Activated CD8-positive, alpha-beta T cell treated with anti-CD3 and anti-CD28 coated beads for 36 hours (primary cell): ENCODE results near the gene PARK7. TPM values are rescaled to one million over a fixed set of nuclear protein-coding genes. Genes with fewer than 3 reads are reported as not detected.

Experiments
- ATAC-seq: fragments of 200-7000 bp; cut with Tn5 transposase; one replicate; pipeline ENCODE4 v1.10.0; 2021; ENCODE audit warnings: mild to moderate bottlenecking, moderate library complexity
- CTCF ChIA-PET: fragments of 350-600 bp; sonication (Branson Sonifier 250); formaldehyde crosslinking; loops from one replicate; lab custom pipeline; 2021; ENCODE audit warnings: antibody characterized with exemption; lab: Charles Lee
- POLR2A ChIA-PET: fragments of 350-600 bp; sonication (Branson Sonifier 250); formaldehyde crosslinking; loops from one replicate; lab custom pipeline; 2021; ENCODE audit warnings: antibody characterized with exemption; lab: Charles Lee
- DNase-seq: peaks from one replicate; pipeline ENCODE4 v3.0.0-alpha.2; 2020
- H3K27ac Mint-ChIP-seq: one replicate; pipeline ENCODE4 v1.8.0; 2021; ENCODE audit warnings: mild to moderate bottlenecking, mixed read lengths
- H3K27me3 Mint-ChIP-seq: one replicate; pipeline ENCODE4 v1.8.0; 2021; ENCODE audit warnings: mixed read lengths
- H3K36me3 Mint-ChIP-seq: one replicate; pipeline ENCODE4 v1.8.0; 2021; ENCODE audit warnings: low read depth, mixed read lengths
- H3K4me1 Mint-ChIP-seq: one replicate; pipeline ENCODE4 v1.8.0; 2021; ENCODE audit warnings: low read depth, mixed read lengths
- H3K4me3 Mint-ChIP-seq: one replicate; pipeline ENCODE4 v1.8.0; 2021; ENCODE audit warnings: mild to moderate bottlenecking, moderate library complexity, mixed read lengths
- H3K9me3 Mint-ChIP-seq: one replicate; pipeline ENCODE4 v1.8.0; 2021; ENCODE audit warnings: mixed read lengths
- intact Hi-C: fragments of 100-400 bp; cut with micrococcal nuclease; formaldehyde crosslinking; loops from one replicate; pipeline ENCODE4 v1.10.0; 2022
- total RNA-seq, 2 experiments: library from RNA; stranded (reverse); gene quantifications; one replicate each; pipeline ENCODE4 v1.2.3, GENCODE V29; 2021
- TF ChIP-seq, protein P1 (sequence below): fragments of 200-600 bp; IDR thresholded peaks from one replicate; pipeline ENCODE4 v1.8.0; 2022; ENCODE audit warnings: antibody characterized with exemption, mild to moderate bottlenecking

PARK7 gene
- total RNA-seq, 2 experiments from 2014 or later: 539 to 552 TPM

DNA sequence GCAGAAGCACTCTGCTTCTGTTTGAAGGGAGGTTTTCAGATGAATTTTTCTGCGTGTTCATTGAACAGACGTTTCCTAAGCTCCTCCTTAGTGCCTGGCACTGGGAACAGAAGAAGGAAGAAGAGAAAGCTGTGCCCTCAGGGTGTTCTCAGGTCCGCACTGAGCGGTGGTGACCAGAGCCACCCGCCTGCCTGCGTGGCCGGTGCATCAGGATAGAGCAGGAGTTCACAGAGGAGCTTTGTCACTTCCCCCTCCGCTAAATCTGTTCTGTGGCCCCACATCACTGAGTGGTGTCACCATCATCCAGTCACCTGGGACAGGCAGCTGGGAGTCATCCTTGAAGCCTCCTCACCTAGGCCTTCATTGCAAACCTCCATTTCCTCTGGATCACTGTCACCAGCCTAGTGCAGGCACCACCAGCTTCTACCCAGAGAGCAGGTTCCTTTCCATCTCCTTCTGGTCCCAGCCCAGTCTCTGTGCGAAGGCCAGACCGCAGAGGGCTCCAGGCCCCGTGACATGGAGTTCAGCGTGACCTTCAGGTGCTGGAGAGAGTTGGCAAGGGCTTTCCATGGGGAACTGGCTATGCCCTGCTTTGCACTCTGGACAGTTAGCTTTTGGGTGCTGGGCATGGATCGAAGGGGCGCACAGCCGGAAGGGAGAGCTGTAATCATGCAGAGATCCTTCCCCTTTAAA is 21.7 kb downstream of the PARK7 start:
- intact Hi-C loops: no loop called here
- no peak overlapping the region for H3K27ac Mint-ChIP-seq
- H3K4me1 Mint-ChIP-seq: peaks cover 13% of the 10 kb centered on the region
- ChIA-PET POLR2A (interaction anchor here (1.1 kb wide), 1 partner anchor 13 kb away, joined by 3 read pairs; no protein-coding TSS in a partner anchor), CTCF (interaction anchor here (0.6 to 5.1 kb wide), 8 partner anchors 8 to 335 kb away, joined by 3 to 34 read pairs (median 4); no protein-coding TSS in a partner anchor)
- H3K27me3 Mint-ChIP-seq: no peaks in the 10 kb centered on the region
- TF ChIP-seq, protein P1, sequence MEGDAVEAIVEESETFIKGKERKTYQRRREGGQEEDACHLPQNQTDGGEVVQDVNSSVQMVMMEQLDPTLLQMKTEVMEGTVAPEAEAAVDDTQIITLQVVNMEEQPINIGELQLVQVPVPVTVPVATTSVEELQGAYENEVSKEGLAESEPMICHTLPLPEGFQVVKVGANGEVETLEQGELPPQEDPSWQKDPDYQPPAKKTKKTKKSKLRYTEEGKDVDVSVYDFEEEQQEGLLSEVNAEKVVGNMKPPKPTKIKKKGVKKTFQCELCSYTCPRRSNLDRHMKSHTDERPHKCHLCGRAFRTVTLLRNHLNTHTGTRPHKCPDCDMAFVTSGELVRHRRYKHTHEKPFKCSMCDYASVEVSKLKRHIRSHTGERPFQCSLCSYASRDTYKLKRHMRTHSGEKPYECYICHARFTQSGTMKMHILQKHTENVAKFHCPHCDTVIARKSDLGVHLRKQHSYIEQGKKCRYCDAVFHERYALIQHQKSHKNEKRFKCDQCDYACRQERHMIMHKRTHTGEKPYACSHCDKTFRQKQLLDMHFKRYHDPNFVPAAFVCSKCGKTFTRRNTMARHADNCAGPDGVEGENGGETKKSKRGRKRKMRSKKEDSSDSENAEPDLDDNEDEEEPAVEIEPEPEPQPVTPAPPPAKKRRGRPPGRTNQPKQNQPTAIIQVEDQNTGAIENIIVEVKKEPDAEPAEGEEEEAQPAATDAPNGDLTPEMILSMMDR: no peak
- H3K36me3 Mint-ChIP-seq: peaks cover 65% of the 10 kb centered on the region
- no peak overlapping the region for H3K4me3 Mint-ChIP-seq
- DNase-seq (no peak), ATAC-seq (no peak)
- H3K9me3 Mint-ChIP-seq: no peaks in the 10 kb centered on the region

DNA sequence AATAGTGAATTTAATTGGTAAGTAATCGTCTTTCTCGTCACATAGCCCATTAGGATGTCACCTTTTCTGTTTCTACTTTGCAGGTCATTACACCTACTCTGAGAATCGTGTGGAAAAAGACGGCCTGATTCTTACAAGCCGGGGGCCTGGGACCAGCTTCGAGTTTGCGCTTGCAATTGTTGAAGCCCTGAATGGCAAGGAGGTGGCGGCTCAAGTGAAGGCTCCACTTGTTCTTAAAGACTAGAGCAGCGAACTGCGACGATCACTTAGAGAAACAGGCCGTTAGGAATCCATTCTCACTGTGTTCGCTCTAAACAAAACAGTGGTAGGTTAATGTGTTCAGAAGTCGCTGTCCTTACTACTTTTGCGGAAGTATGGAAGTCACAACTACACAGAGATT is 23.3 kb downstream of the PARK7 start:
- ATAC-seq: no peak
- Mint-ChIP-seq H3K27ac (no peak overlapping the region), H3K4me3 (no peak overlapping the region), H3K9me3 (no peaks in the 10 kb centered on the region), H3K4me1 (peaks cover 11% of the 10 kb centered on the region), H3K36me3 (peaks cover 68% of the 10 kb centered on the region), H3K27me3 (no peaks in the 10 kb centered on the region)
- intact Hi-C loops: no loop called here
- ChIA-PET CTCF (interaction anchor here (1.6 to 4.3 kb wide), 2 partner anchors 9 to 30 kb away, joined by 4 to 26 read pairs; no protein-coding TSS in a partner anchor), POLR2A (interaction anchor here (0.7 kb wide), 1 partner anchor 18 kb away, joined by 4 read pairs; no protein-coding TSS in a partner anchor)
- TF ChIP-seq, protein P1: no peak
- DNase-seq: no peak

DNA sequence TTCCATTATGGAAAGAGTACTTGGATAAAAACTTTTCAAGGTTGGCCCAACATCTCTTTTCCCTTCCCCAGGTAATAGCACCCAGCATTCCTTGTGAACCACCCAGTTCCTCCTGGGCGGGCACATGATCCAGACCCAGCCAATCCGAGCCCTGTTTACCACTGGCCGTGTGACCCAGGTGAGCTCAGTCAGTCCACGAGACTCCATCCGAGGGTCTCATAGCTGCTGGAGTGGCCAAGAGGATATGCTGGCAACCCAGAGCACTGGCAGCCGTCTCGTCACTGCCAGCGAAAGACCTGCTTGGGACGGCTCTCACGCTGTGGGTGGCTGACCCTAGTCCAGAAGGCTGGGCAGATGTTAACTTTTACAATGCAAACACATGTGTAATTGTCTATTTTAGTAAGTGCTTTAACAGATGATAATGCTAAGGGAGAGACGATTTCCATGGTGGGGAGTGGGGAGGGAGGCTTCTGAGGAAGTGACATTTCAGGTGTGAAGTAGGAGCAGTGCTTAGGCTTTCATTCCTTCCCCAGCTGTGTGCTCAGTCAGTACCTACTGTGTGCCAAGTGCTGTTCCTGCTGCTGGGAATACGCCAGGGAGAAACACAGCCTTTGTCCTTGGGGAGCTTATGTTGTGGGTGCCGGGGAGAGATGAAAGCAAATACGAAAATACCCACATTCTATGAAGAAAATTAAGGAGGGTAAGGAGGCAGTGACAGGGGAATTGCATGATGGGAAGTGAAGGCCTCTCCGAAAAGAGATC is 24.5 kb downstream of the PARK7 start:
- H3K4me1 Mint-ChIP-seq: peaks cover 9% of the 10 kb centered on the region
- TF ChIP-seq, protein P1: no peak
- H3K4me3 Mint-ChIP-seq: no peak overlapping the region
- ATAC-seq (no peak), DNase-seq (no peak)
- H3K27me3 Mint-ChIP-seq: no peaks in the 10 kb centered on the region
- H3K9me3 Mint-ChIP-seq: no peaks in the 10 kb centered on the region
- peaks cover 67% of the 10 kb centered on the region for H3K36me3 Mint-ChIP-seq
- ChIA-PET POLR2A (no interaction called here), CTCF (interaction anchor here (1.6 to 4.3 kb wide), 2 partner anchors 11 to 29 kb away, joined by 4 to 26 read pairs; no protein-coding TSS in a partner anchor)
- no peak overlapping the region for H3K27ac Mint-ChIP-seq
- intact Hi-C loops: no loop called here

DNA sequence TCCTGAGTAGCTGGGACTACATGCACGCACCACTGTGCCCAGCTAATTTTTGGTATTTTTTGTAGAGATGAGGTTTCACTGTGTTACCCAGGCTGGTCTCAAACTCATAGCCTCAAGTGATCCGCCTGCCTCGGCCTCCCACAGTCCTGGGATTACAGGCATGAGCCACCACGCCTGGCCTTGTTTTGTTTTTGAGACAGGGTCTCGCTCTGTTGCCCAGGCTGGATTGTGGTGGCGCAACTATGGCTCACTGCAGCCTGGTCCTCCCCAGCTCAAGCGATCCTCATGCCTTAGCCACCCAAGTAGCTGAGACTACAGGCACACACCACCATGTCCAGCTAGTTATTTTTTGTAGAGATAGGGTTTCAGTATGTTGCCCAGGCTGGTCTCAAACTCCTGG is 26.0 kb downstream of the PARK7 start:
- Mint-ChIP-seq H3K4me3 (no peak overlapping the region), H3K27ac (no peak overlapping the region), H3K27me3 (no peaks in the 10 kb centered on the region), H3K4me1 (peaks cover 5% of the 10 kb centered on the region), H3K9me3 (no peaks in the 10 kb centered on the region), H3K36me3 (peaks cover 64% of the 10 kb centered on the region)
- TF ChIP-seq, protein P1: no peak
- intact Hi-C loops: no loop called here
- ChIA-PET POLR2A (no interaction called here), CTCF (interaction anchor here (1.5 kb wide), 1 partner anchor 12 kb away, joined by 5 read pairs; no protein-coding TSS in a partner anchor)
- ATAC-seq (no peak), DNase-seq (no peak)
